Endothelial cell of coronary artery (primary cell): Measurements from ENCODE around the gene TNNI3K. TPM values are rescaled to one million over a fixed set of nuclear protein-coding genes. Genes with fewer than 3 reads are reported as not detected.

ENCODE experiments used
- total RNA-seq: library from RNA; depleted of rRNA; stranded (reverse); fragments of >200 nt; gene quantifications from 2 replicates; pipeline ENCODE4 v1.2.3, GENCODE V29; 2014

The TNNI3K gene
- not detected in 2 replicates for total RNA-seq

GRCh38 chr1:74235153-74235552 lies at the start of gene TNNI3K:
Gene TNNI3K (plus strand): TSS chr1:74235387. CDS start chr1:74235452, 65 bp downstream.

GRCh38 chr1:74197657-74198552 lies 37.3 kb upstream of the TNNI3K start, which contains the start of the genes FPGT and LRRIQ3:
Gene FPGT (plus strand): TSS chr1:74198242. CDS start chr1:74198279, 37 bp downstream.
Gene LRRIQ3 (minus strand): TSS chr1:74198176. CDS start chr1:74183684, 14,492 bp downstream.

GRCh38 chr1:74512170-74512915 lies 277.2 kb downstream of the TNNI3K start, which contains the start of gene LRRC53:
Gene LRRC53 (minus strand): TSS chr1:74512611. CDS start chr1:74483349, 29,262 bp downstream.

Other genes with a start within 250 kb of the TNNI3K start
- 0.09 and 0.63 TPM in 2 replicates for gene LRRIQ3, start 37.2 kb upstream of the TNNI3K start, total RNA-seq
- 9.1 and 11.3 TPM in 2 replicates for gene FPGT, start 37.1 kb upstream of the TNNI3K start, total RNA-seq